DMS53 (cell line): Measurements from ENCODE around the gene SETD2.

Experiments used
- DNase-seq: peaks from one replicate; lab custom pipeline; 2025; lab: John Stamatoyannopoulos, UW

The SETD2 gene

GRCh38 chr3:47008234-47008796, 155.6 kb downstream of the SETD2 start:
- DNase-seq = no peak

GRCh38 chr3:47007482-47008233, 156.3 kb downstream of the SETD2 start:
- DNase-seq = no peak

GRCh38 chr3:47007001-47007400, 156.9 kb downstream of the SETD2 start:
- no peak for DNase-seq

GRCh38 chr3:47006145-47006651, 157.7 kb downstream of the SETD2 start:
- no peak for DNase-seq

DNA sequence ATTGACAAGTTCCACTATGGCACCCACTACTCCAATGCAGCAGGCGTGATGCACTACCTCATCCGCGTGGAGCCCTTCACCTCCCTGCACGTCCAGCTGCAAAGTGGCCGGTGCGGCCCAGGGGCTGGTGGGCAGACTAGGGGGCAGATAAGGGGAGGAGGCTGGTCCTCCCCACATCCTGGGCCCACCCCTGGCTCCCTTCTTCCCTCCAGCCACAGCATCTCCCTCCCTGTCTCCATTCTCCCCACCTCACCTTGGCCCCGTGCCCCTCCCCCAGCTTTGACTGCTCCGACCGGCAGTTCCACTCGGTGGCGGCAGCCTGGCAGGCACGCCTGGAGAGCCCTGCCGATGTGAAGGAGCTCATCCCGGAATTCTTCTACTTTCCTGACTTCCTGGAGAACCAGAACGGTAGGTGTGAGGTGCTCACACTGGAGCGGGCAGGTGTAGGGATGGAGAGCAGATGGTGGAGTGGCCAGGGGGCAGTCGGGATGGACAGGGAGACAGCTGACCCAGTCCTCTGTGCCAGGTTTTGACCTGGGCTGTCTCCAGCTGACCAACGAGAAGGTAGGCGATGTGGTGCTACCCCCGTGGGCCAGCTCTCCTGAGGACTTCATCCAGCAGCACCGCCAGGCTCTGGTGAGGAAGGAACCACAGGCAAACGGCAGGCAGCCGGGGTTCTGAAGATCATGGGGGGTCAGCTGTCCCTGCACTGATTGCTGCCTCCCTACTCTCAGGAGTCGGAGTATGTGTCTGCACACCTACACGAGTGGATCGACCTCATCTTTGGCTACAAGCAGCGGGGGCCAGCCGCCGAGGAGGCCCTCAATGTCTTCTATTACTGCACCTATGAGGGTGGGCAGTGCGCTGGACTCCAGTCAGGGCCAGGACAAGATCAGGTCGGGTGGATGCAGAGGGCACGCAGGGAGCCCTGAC, 158.4 kb downstream of the SETD2 start:
- no peak for DNase-seq

- no peak for DNase-seq
Measured at GRCh38 chr3:47004369-47005211, 159.3 kb downstream of the SETD2 start.

DNA sequence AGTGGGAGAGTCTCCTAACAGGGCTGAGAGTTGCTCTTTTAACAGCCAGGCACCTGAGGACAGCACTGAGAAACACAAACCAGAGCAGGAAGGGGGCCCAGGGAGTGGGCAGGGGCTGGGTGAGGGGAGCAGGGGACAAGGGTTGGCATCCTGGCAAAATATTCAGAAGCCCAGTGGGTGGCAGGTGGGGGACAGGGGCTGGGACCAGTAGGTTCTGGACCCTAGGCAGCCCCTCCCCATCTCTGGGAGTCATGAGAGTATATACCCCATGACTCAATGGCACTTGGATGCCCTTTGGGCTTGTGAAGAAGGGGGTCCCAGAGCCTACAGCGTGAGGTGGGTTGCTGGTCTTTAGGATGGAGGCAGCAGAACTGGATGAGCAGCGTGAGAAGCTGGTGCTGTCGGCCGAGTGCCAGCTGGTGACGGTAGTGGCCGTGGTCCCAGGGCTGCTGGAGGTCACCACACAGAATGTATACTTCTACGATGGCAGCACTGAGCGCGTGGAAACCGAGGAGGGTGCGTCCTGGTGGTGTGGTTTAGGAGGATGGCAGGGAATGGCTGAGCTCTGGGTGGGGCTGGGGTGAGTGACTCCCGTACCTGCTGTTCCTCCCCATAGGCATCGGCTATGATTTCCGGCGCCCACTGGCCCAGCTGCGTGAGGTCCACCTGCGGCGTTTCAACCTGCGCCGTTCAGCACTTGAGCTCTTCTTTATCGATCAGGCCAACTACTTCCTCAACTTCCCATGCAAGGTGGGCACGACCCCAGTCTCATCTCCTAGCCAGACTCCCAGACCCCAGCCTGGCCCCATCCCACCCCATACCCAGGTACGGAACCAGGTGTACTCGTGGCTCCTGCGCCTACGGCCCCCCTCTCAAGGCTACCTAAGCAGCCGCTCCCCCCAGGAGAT, 160.2 kb downstream of the SETD2 start:
- DNase-seq = no peak

DNA sequence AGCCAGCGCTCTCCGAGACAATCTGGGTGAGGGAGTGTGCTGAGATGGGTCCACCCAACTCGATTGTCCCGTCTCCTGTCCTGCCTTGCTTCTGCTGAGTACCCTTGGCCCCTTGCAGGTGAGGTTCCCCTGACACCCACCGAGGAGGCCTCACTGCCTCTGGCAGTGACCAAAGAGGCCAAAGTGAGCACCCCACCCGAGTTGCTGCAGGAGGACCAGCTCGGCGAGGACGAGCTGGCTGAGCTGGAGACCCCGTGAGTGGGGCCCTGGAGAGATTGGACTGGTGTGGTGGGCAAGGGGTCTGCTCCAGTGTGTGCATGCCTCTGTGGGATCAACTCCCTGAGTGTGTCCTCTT, 160.9 kb downstream of the SETD2 start:
- no peak for DNase-seq

DNA sequence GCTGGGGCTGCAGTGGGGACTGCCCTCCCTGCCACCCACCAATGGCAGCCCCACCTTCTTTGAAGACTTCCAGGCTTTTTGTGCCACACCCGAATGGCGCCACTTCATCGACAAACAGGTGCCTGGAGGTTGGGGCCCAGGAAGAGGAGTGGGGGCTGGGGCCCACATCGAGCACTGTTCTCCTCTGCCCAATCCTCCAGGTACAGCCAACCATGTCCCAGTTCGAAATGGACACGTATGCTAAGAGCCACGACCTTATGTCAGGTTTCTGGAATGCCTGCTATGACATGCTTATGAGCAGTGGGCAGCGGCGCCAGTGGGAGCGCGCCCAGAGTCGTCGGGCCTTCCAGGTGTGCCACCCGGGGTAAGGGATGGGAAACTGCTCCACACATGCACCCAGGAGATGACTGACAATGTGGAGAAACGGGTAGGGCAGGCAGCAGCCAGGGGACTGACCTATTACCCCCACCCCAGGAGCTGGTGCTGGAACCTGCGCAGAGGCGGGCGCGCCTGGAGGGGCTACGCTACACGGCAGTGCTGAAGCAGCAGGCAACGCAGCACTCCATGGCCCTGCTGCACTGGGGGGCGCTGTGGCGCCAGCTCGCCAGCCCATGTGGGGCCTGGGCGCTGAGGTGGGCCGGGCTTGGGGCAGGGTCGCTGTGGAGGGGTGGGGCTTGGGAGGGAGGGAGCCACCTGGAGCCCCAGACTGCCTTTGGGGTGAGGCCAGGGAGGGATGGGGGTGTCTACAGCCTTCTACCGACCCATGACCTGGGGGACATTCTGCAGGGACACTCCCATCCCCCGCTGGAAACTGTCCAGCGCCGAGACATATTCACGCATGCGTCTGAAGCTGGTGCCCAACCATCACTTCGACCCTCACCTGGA, 161.5 kb downstream of the SETD2 start:
- no peak for DNase-seq

DNA sequence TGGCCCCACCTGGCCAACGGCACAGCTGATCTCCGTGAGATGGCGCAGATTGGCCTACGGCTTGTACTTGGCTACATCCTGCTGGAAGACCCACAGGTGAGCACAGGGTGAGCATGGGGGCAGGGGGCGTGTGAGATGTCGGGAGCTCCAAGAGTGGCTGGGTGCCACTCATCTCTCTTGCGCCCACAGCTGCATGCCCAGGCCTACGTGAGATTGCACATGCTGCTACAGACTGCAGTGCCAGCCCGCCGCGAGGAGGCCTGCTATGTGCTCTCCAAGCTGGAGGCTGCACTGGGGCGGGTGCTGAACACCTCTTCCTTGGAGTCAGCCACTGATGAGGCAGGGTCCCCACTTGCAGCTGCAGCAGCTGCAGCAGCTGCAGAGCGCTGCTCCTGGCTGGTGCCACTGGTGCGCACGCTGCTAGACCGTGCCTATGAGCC, 162.2 kb downstream of the SETD2 start:
- no peak for DNase-seq

GRCh38 chr3:47000922-47001730, 162.8 kb downstream of the SETD2 start:
- DNase-seq = no peak

- peak; percentile 3 for DNase-seq
Measured at GRCh38 chr3:47000198-47000815, 163.6 kb downstream of the SETD2 start.

DNA sequence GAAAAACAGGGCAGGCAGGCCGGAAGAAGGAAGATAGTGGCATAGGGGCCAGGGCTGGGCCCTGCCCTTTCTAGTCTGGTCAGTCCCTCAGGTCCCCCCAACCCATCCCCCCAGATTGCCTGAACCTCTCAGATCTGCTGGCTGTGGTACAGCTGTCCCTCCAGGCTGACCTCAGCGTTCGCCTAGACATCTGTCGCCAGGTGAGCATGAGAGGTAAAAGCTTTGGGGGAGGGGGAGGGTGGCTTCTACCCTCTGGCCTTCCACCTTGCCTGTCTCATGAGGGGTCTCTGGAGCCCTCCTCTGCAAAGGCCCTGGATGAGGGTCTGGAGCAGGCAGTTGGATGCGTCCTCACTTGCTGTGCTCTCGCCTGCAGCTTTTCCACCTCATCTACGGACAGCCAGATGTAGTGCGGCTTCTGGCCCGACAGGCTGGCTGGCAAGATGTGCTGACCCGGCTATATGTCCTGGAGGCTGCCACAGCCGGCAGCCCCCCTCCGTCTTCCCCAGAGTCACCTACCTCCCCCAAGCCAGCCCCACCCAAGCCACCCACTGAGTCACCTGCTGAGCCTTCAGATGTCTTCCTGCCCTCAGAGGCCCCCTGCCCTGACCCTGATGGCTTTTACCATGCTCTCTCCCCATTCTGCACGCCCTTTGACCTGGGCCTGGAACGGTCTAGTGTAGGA, 164.3 kb downstream of the SETD2 start:
- no peak for DNase-seq

DNA sequence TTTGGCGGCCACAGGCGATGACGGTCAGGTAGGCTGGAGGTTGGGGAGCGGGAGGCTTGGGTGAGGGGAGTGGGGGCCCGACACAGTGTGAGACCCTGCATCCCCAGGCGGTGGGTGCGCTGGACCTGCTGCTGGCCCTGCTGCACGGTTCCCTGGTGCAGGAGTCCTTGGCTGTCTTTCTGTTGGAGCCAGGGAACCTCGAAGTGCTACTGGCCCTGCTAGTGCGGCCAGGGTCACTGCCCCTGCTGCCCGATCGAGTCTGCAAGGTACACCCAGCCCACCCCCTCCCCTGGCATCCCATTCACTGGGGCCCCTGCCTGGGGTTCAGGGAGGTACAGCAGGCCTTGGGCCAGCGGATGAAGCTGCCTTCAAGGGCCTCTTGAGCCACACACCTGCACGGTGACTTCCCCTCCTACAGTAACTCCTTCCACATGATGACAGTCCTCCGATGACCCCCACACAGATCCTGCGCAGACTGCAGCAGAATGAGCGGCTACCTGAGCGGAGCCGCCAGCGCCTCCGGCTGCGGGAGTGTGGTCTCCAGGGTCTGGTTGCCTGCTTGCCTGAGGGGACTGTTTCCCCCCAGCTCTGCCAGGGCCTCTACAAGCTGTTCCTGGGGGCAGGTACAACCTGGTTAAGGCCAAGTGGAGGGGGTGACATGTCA, 164.9 kb downstream of the SETD2 start:
- DNase-seq = no peak

- DNase-seq = peak; percentile 63
Measured at GRCh38 chr3:46998121-46998851, 165.6 kb downstream of the SETD2 start.

- DNase-seq = no peak
Measured at GRCh38 chr3:46997453-46998091, 166.3 kb downstream of the SETD2 start.
